ENCODE data around the gene C3.
"Not testable (repeated sequence)": the region's sequence is repeated elsewhere in the genome, so short reads cannot be mapped to it uniquely, and the experiment has no call there.

C3 gene

GRCh38 chr19:6656390-6656789, 64.1 kb downstream of the C3 start:
- not testable (repeated sequence) for DNase-seq

- DNase-seq: no peak
Measured at GRCh38 chr19:6654347-6655310, 65.8 kb downstream of the C3 start.

GRCh38 chr19:6652805-6653094, 67.7 kb downstream of the C3 start:
- DNase-seq: no peak

GRCh38 chr19:6651965-6652804, 68.3 kb downstream of the C3 start:
- no peak for DNase-seq

GRCh38 chr19:6649185-6649584, 71.3 kb downstream of the C3 start:
- no peak for DNase-seq

GRCh38 chr19:6648141-6648715, 72.2 kb downstream of the C3 start:
- DNase-seq: no peak

GRCh38 chr19:6644796-6645195, 75.7 kb downstream of the C3 start:
- DNase-seq: no peak

- not testable (repeated sequence) for DNase-seq
Measured at GRCh38 chr19:6640333-6640732, 80.1 kb downstream of the C3 start.

- no peak for DNase-seq
Measured at GRCh38 chr19:6639439-6639838, 81.0 kb downstream of the C3 start.

- DNase-seq: not testable (repeated sequence)
Measured at GRCh38 chr19:6633456-6633813, 87.0 kb downstream of the C3 start.

- peak; percentile 40 for DNase-seq
Measured at GRCh38 chr19:6632747-6633455, 87.5 kb downstream of the C3 start.

- peak; percentile 7 for DNase-seq
Measured at GRCh38 chr19:6632002-6632621, 88.3 kb downstream of the C3 start.

Measured in DMS153 (cell line).